AG09309 (cell line): ENCODE data around the gene AFAP1.

ENCODE experiments used
- DNase-seq: peaks from one replicate; pipeline ENCODE4 v3.0.0-alpha.2; 2010; ENCODE audit warnings: low read depth
- H3K4me3 ChIP-seq: 2 replicates; pipeline ENCODE4 v1.5.1; 2011; ENCODE audit warnings: mild to moderate bottlenecking, low read depth, low read length, moderate library complexity; ENCODE audit not compliant: control insufficient read depth
- CTCF ChIP-seq: IDR thresholded peaks from 2 replicates; pipeline ENCODE4 v1.5.1; 2011; ENCODE audit warnings: mild to moderate bottlenecking, low read depth, low read length, inconsistent platforms; ENCODE audit not compliant: insufficient read depth, control insufficient read depth; ENCODE audit errors: missing control alignments

AFAP1 gene

GRCh38 chr4:7909463-7910262 is 30.0 kb downstream of the AFAP1 start:
- TF ChIP-seq CTCF, result no peak
- DNase-seq, result no peak
- H3K4me3 ChIP-seq, result no peak overlapping the region

GRCh38 chr4:7908668-7909067 is 31.0 kb downstream of the AFAP1 start:
- H3K4me3 ChIP-seq, result no peak overlapping the region
- no peak for TF ChIP-seq CTCF
- no peak for DNase-seq

GRCh38 chr4:7907142-7907541 is 32.5 kb downstream of the AFAP1 start:
- H3K4me3 ChIP-seq, result no peak overlapping the region
- TF ChIP-seq CTCF, result no peak
- no peak for DNase-seq

GRCh38 chr4:7906171-7906701 is 33.4 kb downstream of the AFAP1 start:
- DNase-seq, result no peak
- TF ChIP-seq CTCF, result no peak
- H3K4me3 ChIP-seq, result no peak overlapping the region

- peak overlapping the region; percentile 15 for H3K4me3 ChIP-seq
- TF ChIP-seq CTCF, result no peak
- peak; percentile 83 for DNase-seq
Observed at GRCh38 chr4:7904952-7905915, 34.4 kb downstream of the AFAP1 start.

GRCh38 chr4:7903791-7904516 is 35.7 kb downstream of the AFAP1 start:
- peak; percentile 71 for DNase-seq
- no peak overlapping the region for H3K4me3 ChIP-seq
- no peak for TF ChIP-seq CTCF
